Measurements from ENCODE around the gene CDKAL1.
A peak's percentile ranks its signal among the peaks of the same experiment; 100 is the strongest.

CDKAL1 gene

DNA sequence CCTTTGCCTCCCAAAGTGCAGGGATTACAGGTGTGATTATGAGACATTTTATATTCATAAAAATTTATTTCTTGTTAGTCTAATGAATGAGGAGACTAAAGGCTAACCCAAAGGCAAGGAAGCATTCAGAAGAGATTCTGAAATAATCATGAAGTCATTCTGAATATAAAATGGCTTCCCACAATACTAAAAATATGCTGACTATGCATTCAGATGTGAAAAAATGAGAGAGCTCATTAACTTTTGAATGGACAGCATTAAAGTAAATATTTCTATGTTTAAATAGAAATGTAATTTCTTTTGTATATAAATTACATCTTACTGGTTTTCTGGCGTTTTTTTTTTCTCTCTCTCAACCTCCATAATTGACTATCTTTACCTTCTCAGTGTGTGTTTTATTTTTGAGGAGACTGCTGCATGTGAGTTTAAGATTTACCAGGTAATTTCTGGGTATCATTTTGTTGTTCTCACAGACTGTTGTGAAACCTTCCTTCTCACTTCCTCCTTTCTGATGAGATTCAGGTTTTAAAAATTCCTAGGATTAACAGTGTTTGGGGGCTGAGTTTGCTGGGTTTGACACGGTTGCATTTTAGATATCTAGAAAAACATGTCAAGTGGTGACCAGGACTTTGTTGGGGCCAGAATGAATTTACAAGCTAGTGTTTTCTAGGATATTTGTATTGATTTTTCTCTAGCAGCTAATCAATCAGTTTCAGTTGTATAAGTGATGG, 316.6 kb downstream of the CDKAL1 start:
- DNase-seq, result no peak

DNA sequence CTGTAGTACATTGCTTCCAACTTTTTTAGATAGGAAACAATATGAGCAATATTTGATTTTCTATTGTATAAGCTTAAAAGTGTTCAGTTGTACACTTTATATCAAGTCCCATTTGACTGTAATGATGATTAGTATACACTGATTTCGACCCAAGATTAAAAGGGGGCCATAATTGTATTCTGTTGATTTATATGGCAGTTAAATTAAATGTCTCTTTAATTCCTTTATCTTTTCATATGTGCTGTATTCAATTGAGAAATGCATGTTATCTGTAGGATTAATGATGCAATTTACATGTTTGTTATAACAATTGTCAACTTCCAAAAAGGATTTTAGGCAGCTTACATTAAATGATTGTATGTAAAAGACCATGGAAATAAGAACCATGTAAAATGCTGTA, 317.5 kb downstream of the CDKAL1 start:
- no peak for DNase-seq

DNA sequence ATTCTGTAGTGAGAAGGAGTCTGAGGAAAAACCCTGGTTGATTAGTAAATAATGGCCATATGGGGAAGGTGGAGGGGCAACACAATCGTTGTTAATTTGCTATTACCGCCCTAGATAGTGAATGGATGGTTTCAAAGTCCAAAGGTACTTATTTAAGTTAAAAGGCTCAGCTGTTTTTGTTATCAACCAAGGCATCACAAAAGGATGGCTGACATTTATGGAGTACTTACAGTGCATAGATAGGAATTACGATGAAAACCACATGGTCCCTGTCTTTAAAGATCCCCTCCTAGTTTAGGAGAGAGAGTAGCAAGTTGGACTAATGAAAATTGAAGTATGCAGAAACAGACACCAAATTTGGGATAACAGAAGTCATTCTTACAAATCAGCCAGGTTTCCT, 319.6 kb downstream of the CDKAL1 start:
- DNase-seq, result no peak

DNA sequence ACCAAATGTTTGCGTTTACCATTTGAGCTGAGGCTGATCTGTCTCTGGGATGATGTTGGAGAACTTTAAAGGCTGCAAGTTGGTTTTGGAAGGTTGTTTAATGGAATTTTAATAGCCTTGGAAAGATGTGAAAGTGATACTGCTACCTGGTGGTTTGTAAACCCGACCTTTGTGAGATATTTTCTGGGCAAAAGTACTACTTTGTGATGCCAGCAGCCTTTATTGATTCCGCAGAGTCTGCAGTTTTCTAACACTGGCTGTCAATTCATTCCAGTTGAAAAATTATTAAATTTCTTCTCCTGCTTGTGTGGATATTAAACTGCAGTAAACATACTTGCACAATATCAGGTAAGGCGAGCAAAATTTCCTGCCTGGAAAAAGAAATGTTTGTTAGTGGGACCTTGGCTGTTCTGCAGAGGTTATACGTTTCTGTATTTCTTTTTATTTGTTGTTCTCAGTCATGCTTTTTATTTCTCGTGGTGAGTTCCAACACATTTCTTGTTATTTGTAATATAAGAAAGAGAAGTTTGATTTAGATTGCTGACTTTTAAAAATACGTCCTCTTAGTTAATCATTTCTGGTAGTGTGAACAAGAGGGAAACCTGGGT, 322.5 kb downstream of the CDKAL1 start:
- no peak for DNase-seq

GRCh38 chr6:20861481-20861880, 327.2 kb downstream of the CDKAL1 start:
- DNase-seq, result no peak

DNA sequence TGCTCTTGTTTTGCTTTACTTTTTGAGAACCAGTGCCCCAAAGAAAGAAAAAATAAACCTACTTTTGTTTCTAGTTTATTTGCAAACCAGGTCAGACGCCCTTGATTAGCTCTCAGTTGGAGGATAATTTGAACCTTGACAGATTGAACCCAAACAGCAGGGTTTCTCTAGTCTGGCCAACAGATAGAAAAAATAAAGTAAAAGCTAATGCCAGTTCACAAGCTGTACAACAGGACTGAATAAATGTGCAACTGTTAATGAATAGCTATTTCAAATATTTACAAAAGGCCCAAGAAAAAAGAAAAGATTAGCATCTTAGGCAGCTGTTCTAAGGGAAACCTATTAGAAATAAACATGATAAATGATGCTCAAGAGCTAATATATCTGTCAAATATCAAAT, 331.8 kb downstream of the CDKAL1 start:
- peak; percentile 90 for DNase-seq

GRCh38 chr6:20866935-20867703, 332.9 kb downstream of the CDKAL1 start:
- peak; percentile 77 for DNase-seq

- DNase-seq, result peak; percentile 99
Observed at GRCh38 chr6:20868397-20869096, 334.3 kb downstream of the CDKAL1 start.

- DNase-seq, result peak; percentile 49
Observed at GRCh38 chr6:20870021-20870420, 335.8 kb downstream of the CDKAL1 start.

- DNase-seq, result no peak
Observed at GRCh38 chr6:20870493-20870892, 336.2 kb downstream of the CDKAL1 start.

DNA sequence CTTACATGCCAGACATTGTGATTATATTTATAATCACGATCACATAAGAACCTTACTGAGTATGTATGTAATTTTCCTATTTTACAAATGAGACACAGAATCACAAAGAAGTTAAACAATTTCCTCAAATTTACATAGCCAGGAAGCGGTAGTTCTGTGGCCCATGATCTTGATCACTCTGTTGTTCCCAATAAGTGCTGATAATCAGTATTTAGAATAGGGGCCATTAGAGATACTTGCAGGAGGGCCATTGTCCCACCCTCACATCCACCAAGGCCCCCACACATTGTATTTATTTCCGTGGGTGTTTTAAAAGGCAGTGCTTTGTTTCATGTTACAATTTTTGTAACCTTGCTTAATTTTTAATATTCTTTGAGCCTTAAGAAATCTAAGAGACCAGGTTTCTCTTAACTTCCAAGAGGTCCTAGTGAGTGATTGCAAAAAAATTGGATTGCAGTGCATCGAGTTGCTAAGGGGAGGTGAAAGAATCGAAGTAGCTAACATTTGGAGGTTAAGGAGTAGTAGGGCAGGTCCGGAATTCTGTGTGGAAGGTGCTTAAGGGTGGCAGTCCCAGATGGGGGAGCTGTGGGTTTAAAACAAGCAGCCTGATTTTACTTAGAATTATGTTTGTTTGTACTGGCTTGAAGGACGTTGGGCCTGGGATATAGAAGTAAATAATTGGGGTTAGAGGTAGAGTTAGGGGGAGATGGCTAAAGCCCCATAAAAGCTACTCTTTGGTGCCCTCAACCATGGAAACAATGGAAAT, 339.4 kb downstream of the CDKAL1 start:
- DNase-seq, result peak; percentile 34

- peak; percentile 76 for DNase-seq
Observed at GRCh38 chr6:20875369-20875963, 341.2 kb downstream of the CDKAL1 start.

- no peak for DNase-seq
Observed at GRCh38 chr6:20876036-20876435, 341.8 kb downstream of the CDKAL1 start.

- DNase-seq, result no peak
Observed at GRCh38 chr6:20876561-20876960, 342.3 kb downstream of the CDKAL1 start.

DNA sequence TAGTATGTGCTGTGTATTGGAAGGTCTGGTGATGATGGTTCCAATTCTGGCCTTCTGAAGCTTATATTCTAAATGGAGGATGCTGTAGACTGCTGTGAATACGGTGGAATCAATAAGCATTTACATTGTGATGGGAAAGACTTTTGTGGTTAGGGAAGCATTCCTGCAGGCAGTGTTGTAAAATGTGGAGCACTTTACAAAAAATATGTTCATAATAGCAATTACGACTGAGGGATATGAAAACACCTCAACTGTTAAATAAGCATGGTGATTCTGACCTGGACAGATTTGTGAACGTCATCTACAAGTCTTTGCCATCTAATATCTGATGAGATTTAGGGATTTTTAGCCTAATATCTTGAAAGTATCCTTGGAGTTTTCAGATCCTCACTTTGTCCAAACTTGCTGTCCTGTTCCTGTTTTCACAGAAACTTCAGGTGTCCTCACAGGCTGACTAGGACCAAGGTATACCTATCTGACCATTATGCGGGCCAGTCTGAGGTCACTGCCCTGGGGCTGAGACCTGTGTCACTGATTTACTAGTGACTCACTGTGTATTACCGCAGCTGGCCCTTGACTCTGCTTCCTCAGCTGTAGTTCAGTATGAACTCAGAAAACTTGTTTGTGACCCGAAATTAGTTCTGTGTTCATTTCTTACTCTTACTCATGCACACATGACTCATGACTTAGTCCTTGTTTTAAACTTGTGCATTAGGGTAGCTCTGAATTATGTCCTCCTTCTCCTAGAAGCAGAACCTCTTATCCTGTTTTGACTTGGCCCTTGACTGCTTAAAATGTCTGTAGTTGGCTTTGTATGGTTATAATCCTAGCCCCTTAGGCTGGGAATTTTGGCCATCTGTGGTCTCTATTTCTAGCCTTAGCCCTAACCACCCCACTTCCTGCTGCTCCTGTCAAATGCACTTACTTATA, 343.0 kb downstream of the CDKAL1 start:
- no peak for DNase-seq

GRCh38 chr6:20879121-20879520, 344.9 kb downstream of the CDKAL1 start:
- no peak for DNase-seq

DNA sequence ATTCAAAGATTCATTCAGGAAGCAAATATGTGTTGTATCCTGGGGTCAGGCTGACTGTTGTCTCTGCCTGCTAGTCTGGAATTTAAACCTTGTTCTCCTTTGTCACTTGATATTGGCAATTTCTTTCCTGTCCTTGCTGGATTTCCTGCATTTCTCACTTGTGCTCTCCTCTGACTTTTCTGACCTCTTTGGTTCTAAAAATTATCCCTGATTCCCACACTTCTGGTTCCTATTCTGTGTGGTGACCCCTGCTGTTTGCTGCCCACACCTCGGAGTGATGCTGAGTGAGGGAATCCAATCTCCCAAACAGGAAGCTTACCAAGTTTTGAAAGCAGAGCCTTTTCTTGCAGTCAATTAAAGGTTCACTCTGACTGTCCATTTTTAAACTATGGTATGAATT, 345.3 kb downstream of the CDKAL1 start:
- no peak for DNase-seq

GRCh38 chr6:20881365-20881764, 347.1 kb downstream of the CDKAL1 start:
- DNase-seq, result no peak

DNA sequence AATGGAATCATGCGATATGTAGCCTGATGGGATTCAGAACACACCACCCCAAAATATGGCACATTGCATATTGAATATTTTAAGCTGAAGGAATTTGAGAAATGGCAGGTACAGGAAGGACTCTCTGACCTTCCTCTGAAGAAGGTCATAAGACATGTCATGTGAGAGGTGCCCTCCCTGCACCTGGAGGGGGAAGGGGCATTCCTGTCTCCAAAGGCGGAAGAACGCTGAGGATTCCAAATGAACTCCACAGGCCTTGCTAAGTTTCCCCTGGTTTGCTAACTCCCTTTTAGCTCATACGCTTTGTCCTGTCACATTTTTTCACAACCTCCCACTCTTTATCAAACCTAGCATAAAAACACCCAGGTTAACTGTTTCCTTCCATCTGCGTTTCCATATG, 347.8 kb downstream of the CDKAL1 start:
- DNase-seq, result no peak

- DNase-seq, result no peak
Observed at GRCh38 chr6:20885076-20885475, 350.8 kb downstream of the CDKAL1 start.

GRCh38 chr6:20891161-20891560, 356.9 kb downstream of the CDKAL1 start:
- peak; percentile 68 for DNase-seq
